GM19035 (cell line): ENCODE results near the gene IQGAP3.
"Not testable (repeated sequence)": the region's sequence is repeated elsewhere in the genome, so short reads cannot be mapped to it uniquely, and the experiment has no call there.

Source experiments
- ATAC-seq: cut with Tn5 transposase; IDR thresholded peaks from one replicate; pipeline ENCODE4 v1.9.1; 2021; ENCODE audit not compliant: unreplicated experiment

Gene IQGAP3, protein sequence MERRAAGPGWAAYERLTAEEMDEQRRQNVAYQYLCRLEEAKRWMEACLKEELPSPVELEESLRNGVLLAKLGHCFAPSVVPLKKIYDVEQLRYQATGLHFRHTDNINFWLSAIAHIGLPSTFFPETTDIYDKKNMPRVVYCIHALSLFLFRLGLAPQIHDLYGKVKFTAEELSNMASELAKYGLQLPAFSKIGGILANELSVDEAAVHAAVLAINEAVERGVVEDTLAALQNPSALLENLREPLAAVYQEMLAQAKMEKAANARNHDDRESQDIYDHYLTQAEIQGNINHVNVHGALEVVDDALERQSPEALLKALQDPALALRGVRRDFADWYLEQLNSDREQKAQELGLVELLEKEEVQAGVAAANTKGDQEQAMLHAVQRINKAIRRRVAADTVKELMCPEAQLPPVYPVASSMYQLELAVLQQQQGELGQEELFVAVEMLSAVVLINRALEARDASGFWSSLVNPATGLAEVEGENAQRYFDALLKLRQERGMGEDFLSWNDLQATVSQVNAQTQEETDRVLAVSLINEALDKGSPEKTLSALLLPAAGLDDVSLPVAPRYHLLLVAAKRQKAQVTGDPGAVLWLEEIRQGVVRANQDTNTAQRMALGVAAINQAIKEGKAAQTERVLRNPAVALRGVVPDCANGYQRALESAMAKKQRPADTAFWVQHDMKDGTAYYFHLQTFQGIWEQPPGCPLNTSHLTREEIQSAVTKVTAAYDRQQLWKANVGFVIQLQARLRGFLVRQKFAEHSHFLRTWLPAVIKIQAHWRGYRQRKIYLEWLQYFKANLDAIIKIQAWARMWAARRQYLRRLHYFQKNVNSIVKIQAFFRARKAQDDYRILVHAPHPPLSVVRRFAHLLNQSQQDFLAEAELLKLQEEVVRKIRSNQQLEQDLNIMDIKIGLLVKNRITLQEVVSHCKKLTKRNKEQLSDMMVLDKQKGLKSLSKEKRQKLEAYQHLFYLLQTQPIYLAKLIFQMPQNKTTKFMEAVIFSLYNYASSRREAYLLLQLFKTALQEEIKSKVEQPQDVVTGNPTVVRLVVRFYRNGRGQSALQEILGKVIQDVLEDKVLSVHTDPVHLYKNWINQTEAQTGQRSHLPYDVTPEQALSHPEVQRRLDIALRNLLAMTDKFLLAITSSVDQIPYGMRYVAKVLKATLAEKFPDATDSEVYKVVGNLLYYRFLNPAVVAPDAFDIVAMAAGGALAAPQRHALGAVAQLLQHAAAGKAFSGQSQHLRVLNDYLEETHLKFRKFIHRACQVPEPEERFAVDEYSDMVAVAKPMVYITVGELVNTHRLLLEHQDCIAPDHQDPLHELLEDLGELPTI (N-terminal part only)

DNA sequence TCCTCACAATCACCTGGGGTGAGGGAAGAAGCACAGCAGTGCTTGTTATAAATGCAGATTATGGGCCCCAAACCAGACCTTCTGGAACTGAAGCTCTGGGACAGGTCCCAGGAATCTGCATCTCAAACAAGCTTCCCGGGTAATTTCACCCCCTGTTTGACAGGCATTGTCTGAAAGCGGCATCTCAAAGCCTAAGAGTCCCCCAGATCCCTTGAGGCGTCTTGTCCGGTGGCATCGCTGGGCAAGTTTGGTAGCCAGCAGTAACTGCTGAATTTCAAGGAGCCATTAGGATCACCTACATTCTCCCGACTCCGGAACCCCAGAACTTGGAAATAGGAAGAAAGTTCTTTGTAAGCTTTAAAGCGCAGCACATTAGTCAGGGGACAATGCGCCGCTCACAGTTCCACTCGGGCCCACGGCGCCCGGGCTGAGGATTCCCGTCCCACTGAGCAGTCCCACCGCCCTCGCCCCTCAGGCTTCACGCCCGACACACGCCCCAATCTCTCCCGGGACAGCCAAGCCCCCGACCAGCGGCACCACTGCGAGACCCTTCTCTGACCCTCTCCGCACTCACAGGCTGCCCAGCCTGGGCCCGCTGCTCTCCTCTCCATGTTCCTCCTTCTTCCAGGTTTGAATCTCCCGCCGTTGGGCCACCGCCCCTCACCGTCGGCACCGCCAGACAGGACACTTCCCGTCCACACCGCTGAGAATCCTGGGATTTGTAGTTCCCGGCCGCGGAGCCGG is at the start of gene IQGAP3:
Gene IQGAP3 (minus strand): TSS at position 647 of the 744 bp plus-strand sequence. CDS start 36 bp downstream, at position 611.
- peak; percentile 64 for ATAC-seq

DNA sequence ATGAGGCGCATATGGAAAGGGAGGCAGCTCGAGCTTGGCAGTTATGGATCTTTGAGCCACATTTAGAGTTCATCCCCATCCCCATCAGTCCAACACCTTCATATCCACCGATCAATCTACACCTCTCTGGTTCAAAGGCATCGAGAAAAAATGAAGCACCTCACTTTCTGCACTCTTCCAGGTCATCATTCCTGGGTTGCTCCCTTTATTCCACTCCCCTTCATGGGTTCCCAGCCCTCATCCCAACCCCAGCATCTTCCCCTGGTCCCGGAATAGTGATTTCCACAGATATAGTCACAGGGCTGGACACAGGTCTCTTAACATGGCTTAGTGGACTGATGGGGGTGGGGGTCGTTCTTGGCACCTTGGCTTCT is 47.2 kb upstream of the IQGAP3 start:
- ATAC-seq, result no peak

DNA sequence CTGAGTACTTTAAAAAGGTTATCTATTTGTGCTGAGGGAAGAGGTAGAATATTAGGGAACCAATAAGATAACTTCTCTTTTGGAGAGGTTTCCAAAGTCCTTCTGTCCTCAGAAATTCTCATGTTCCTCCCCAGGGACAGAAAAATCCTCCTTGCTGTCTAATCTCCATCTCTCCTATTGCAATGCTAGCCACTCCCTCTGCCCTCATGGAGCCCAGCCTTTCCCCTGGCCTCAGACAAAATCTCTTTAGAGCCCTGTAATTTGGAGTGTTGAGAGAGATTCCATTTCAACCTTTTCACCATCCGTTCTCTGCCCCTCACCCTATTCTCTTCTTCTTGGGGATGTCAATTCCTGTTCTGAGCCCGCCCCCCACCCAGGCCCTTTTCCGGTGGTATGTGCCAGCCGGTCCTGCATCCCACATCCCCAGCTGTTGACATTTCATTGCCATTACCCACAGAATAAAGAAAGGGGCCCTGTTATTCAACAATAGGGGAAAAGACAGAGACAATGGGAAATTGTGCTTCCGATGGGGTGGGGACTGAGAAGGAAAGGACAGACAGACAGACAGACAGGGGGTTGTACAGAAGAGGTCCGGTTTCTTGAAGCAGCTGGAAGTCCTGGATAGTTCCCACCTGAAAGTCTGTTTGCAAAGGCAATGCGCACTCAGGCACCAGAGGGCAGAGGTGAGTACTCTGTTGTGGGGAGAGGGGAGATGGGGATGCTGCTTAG is 46.7 kb upstream of the IQGAP3 start, which contains the start of gene HAPLN2:
Gene HAPLN2 (plus strand): TSS at position 563 of the 729 bp plus-strand sequence. CDS start 4,076 bp downstream, outside the sequence.
- ATAC-seq, result no peak

DNA sequence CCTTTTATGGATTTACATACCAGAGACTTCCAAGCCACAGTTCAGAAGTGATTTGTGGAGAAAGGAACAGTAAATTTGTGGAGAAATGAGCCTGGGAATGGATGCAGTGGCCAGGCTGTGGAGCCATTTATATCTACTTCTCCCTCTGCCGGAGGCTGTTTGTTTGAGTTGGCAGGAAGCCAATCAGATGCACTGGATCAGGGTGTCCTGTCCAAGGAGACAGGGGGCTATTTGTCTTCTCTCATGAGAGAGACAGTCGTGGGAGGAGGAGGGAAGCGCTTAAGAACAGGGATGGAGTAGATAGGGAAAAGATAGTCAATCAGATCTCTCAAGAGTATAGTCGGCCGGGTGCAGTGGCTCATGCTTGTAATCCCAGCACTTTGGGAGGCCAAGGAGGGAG is 44.1 kb upstream of the IQGAP3 start:
- ATAC-seq, result no peak

DNA sequence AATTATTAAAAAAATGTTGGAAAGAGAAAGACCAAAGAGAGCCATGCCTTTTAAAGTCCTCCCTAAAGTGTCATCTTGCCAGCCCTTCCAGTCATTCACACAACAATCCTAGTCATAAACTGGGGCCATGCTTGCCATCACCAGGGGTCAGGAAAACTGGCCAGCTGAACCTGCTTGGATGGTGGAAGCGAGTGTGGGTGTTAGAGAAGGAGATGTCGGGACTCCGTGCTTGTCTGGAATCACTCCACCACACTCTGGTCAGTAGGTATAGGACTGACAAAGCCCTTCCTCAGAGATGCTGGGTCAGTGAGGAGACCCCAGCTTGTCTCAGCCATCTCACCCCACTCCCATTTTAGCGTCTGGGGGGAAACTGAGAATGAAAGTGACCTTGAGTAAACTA is 43.6 kb upstream of the IQGAP3 start:
- no peak for ATAC-seq

DNA sequence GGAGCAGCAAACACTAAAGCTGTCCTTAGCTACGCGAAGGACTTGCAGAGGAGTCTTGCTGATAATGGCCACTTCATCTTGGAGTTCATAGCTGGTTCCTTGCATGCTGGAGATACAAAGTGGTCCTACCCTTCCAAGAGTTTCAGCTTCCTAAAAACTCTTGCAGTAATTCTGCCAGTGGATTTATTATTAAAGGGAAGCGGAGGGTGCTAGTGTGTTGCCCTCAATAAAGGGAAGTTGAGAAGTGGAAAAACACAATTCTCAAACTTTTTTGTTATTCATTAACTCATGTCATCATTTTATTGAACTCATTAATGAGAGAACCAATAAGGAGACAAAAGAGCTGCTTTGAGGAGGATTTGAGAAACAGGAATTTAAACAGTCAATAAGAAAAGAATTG is 40.3 kb upstream of the IQGAP3 start:
- no peak for ATAC-seq

DNA sequence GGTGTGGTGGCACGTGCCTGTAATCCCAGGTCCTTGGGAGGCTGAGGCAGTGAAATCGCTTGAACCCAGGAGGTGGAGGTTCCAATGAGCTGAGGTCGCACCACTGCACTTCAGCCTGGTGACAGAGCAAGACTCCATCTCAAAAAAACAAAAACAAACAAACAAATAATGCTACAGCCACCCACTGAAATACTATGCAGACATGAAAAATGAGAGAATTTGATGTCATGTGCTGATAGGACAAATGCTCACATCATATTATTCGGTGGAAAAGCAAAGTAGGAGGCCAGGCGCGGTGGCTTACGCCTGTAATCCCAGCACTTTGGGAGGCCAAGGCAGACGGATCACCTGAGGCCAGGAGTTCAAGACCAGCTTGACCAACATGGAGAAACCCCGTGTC is 37.7 kb upstream of the IQGAP3 start:
- not testable (repeated sequence) for ATAC-seq

DNA sequence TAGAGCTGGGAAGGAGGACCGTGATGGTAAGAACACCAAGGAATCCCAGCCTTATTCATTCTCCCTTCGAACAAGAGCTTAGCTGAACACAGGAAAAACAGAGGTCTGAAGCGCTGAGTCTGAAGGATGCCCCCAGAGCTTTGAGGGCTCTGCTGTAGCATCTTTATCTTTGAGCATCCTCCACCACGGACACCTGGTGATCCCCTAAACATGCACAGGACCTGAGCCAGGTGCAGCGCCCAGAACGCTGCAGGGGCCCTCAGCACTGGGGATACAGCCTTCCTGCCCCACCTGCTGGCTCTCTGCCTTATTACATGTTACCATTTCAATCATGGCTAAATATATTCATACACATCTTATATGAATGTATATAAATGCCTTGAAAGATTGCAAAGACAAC is 36.6 kb upstream of the IQGAP3 start:
- ATAC-seq, result no peak

DNA sequence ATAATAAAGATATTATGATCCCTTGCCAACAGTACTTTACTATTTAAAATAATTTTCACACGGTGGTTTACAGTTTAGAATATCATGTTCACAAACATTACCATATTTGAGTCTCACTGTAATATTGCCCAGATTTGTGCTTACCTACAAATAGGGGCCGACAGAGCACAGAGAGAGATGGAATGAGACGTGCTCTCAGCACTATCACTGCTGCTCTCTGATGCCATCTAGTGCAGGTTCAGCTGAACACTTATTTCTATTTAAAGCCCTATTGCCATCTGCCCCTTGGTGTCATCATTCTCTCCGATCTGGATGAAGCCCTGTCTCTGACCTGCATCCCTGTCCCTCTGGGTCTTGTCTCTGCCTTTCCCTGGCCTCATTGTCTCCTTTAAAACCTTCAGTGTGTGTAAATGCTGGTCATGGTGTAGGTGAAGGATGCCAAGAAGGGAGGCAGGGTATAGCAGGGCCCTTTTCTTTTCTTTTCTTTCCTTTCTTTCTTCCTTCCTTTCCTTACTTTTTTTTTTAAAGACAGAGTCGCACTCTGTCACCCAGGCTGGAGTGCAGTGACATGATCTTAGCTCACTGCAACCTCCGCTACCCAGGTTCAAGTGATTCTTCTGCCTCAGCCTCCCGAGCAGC is 35.8 kb upstream of the IQGAP3 start:
- peak; percentile 62 for ATAC-seq

DNA sequence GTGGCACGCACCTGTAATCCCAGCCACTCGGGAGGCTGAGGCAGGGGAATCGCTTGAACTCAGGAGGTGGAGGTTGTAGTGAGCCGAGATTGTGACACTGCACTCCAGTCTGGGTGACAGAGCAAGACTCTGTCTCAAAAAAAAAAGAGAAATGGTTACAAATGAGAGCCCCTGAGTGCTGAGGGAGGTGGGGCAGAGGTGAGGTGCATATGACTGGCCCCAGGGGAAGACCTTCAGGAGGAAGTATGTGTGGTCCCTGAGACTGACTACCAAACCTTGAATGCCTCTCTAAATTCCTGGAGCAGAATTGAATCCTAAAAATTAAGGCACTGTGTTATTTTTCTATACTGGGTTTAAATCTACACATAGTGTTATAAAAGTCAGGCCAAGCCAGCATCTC is 35.0 kb upstream of the IQGAP3 start:
- not testable (repeated sequence) for ATAC-seq

DNA sequence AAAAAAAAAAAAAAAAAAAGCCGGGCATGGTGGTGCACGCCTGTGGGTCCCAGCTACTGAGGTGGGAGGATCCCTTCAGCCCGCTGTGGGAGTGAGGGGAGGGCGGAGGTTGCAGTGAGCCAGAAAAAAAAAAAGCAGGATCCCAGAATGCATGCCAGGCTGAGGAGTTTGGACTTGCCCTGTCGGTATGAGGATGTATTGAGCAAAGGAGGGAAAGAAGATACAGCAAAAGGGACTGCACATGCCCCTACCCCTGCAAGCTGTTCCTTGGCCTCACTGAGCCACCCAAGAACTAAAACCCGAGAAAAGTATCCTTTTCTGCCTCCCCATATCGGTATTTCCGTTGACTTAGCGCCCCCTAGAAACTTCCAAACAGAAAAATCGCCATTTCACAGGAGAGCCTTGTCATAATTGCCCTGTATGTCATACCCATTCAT is 30.2 kb upstream of the IQGAP3 start:
- no peak for ATAC-seq

DNA sequence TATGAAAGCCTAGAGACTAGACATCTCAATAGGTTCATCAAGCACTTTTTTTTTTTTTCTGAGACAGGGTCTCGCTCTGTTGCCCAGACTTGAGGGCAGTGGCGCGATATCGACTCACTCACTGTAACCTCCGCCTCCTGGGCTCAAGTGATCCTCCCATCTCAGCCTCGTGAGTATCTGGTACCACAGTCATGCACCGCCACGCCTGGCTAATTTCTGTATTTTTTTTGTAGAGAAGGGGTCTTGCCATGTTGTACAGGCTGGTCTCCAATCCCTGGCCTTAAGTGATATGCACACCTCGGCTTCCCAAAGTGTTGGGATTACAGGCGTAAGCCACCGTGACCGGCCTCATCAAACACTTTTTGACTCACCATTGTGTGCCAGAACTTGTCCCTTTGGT is 29.5 kb upstream of the IQGAP3 start:
- no peak for ATAC-seq

DNA sequence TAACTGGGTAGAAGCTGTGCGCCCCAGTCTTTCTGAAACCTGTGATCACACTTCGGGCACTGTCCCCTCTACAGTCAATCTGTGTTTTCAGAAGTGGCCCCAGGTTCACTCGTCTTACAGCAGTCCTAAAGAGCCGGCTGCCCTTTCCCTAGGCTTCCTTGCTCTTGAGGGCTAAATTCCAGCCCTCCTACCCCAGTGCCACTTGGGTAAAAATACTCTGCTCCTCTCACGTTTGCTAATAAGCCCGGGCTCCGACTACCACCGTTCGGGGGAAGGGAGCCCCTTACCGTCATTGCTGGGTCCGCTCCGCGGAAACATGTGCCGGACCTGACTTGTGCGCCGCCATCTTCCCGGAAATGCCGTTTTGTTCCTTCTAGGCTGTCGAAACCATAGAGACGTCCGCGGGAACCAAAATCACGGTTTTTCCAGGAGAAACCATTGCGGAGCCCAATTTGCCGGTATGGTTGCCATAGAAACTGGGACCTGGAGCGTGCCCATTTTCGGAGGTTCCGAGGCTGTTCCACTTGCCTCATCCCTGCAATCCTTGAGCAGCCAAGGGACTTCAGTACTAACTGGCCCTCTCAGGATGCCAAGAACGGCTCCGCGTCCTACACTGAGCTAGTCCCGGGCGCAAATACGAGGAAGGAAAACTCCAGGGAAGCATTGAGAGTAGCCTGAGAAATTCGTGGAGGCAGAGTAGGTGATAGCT is 28.9 kb upstream of the IQGAP3 start, which contains the start of gene GPATCH4:
Gene GPATCH4 (minus strand): TSS at position 358 of the 709 bp plus-strand sequence.
- ATAC-seq, result peak; percentile 62

DNA sequence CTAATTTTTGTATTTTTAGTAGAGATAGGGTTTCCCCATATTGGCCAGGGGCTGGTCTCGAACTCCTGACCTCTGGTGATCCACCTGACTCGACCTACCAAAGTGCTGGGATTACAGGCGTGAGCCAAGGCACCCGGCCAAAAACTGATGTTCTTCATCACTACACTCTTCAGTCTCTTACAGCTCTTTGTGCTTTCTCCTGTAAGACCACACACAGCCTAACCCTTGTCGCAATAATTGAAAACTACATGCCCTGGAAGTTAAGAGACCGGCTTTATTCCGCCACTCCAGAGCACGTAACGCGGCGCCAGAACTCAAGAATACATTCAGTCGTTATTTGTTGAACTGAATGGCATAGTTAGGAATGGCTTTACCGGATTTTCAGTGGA is 28.4 kb upstream of the IQGAP3 start:
- peak; percentile 5 for ATAC-seq

DNA sequence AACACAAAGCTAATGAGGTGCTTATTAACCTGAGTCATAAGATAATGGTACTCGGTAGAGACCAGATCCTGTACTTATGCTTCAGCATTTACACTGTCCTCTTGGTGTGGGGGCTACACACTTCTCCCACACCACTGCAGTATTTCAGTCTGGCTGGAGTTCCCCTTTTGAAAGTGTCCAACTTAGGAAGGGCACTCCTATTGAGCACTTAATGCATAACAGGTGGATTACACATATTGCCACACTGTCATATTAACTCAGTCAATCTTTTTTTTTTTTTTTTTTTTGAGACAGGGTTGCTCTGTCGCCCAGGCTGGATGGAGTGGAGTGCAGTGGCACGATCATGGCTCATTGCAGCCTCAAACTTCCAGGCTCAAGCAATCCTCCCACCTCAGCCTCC is 27.4 kb upstream of the IQGAP3 start:
- no peak for ATAC-seq

DNA sequence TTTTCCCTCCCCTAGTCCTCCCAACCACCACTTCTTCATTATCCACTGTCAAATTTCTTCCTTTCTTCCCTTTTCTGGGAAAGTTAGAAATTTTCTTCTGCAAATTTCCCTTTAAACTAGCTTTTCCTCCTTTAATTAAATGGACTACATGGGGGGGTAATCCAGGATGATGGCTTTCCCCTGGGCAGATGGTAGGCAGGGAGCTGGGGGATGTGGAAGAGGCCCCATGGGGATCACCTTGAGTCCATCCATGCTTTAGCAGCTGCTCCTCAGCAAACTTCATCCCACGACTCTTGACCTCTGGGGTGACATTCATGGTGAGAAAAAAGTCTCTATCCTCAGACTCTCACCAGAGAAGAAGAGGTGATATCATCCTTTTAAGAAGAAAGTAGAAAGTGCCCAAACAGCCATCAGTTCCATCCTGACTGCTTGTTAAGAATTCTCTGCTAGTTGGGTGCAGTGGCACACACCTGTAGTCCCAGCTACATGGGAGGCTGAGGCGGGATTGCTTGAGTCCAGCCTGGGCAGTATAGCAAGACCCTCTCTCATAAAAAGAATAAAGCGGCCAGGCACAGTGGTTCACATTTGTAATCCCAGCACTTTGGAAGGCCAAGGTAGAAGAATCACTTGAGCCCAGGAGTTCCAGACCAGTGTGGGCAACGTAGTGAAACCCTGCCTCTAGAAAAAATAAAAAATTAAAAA is 26.5 kb upstream of the IQGAP3 start:
- ATAC-seq, result no peak

DNA sequence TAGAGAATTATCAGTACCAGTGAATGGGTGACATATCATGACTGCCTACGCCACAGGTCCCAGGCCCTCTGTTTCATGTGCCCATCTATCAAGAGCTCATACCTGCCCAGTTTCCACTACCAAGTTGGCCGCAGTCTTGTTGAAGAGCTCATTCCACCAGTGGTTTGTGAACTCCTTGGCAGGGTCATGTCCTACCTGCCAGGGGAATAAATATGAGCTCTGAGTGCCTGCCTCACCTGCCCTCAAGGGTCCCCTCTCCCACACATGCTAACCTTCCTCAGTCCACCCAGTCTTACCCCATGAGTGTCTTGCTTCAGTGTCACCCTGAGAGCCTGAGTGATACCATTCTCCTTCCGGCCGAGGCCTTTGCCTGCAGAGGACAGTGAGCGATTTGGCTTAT is 25.8 kb upstream of the IQGAP3 start:
- no peak for ATAC-seq

DNA sequence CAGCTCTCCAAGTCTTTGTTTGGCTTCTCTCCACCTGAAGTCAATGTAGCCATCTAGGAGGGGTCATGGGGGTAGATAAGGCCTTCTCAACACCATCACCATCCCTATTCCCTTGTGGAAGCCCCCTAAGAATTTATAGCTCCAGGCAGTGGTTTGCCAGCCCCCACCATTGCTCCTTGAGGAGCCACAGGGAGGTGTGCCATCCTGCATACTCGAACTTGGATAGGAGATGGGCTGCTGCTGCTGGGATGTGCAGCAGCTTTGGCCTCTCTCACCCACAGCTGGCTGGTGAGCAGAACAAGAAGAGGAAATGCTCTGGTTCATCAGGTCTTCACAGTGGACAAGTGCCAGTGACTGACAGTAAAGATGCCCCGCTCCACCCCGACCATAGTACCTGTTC is 24.1 kb upstream of the IQGAP3 start:
- no peak for ATAC-seq
